HG02588 (cell line): Measurements from ENCODE around the gene LRRIQ3.
"Not testable (repeated sequence)": the region's sequence is repeated elsewhere in the genome, so short reads cannot be mapped to it uniquely, and the experiment has no call there.

Source experiments
- ATAC-seq: cut with Tn5 transposase; IDR thresholded peaks from one replicate; pipeline ENCODE4 v1.9.1; 2021; ENCODE audit warnings: mild to moderate bottlenecking, moderate library complexity; ENCODE audit not compliant: unreplicated experiment

LRRIQ3 gene

GRCh38 chr1:74197657-74198552, at the start of gene LRRIQ3, which contains the start of gene FPGT:
Gene LRRIQ3, minus strand, starts transcription at chr1:74198176. Its CDS starts 14,492 bp downstream, at chr1:74183684.
Gene FPGT, plus strand, starts transcription at chr1:74198242. Its CDS starts 37 bp downstream, at chr1:74198279.
- peak; percentile 96 for ATAC-seq

GRCh38 chr1:74246315-74246714, 48.3 kb upstream of the LRRIQ3 start:
- no peak for ATAC-seq

- no peak for ATAC-seq
Measured at GRCh38 chr1:74245168-74245772, 47.3 kb upstream of the LRRIQ3 start.

GRCh38 chr1:74237787-74238186, 39.8 kb upstream of the LRRIQ3 start:
- no peak for ATAC-seq

GRCh38 chr1:74237035-74237434, 39.1 kb upstream of the LRRIQ3 start:
- no peak for ATAC-seq

GRCh38 chr1:74236440-74236839, 38.5 kb upstream of the LRRIQ3 start:
- ATAC-seq: no peak

GRCh38 chr1:74235153-74235552, 37.2 kb upstream of the LRRIQ3 start, which contains the start of gene TNNI3K:
Gene TNNI3K, plus strand, starts transcription at chr1:74235387. Its CDS starts 65 bp downstream, at chr1:74235452.
- ATAC-seq: no peak

GRCh38 chr1:74223453-74223852, 25.5 kb upstream of the LRRIQ3 start:
- ATAC-seq: no peak

- no peak for ATAC-seq
Measured at GRCh38 chr1:74222701-74223100, 24.7 kb upstream of the LRRIQ3 start.

- no peak for ATAC-seq
Measured at GRCh38 chr1:74215229-74215628, 17.3 kb upstream of the LRRIQ3 start.

GRCh38 chr1:74205266-74205665, 7.3 kb upstream of the LRRIQ3 start:
- no peak for ATAC-seq

GRCh38 chr1:74199504-74199903, 1.5 kb upstream of the LRRIQ3 start:
- no peak for ATAC-seq

- ATAC-seq: no peak
Measured at GRCh38 chr1:74197255-74197654, 721 bp downstream of the LRRIQ3 start.

- no peak for ATAC-seq
Measured at GRCh38 chr1:74195339-74195738, 2.6 kb downstream of the LRRIQ3 start.

- no peak for ATAC-seq
Measured at GRCh38 chr1:74193908-74194307, 4.1 kb downstream of the LRRIQ3 start.

- no peak for ATAC-seq
Measured at GRCh38 chr1:74180490-74180889, 17.5 kb downstream of the LRRIQ3 start.

GRCh38 chr1:74174423-74174822, 23.6 kb downstream of the LRRIQ3 start:
- not testable (repeated sequence) for ATAC-seq

- ATAC-seq: no peak
Measured at GRCh38 chr1:74162333-74162732, 35.6 kb downstream of the LRRIQ3 start.

- ATAC-seq: no peak
Measured at GRCh38 chr1:74161497-74161896, 36.5 kb downstream of the LRRIQ3 start.

GRCh38 chr1:74160046-74160445, 37.9 kb downstream of the LRRIQ3 start:
- no peak for ATAC-seq

GRCh38 chr1:74145086-74145485, 52.9 kb downstream of the LRRIQ3 start:
- ATAC-seq: no peak

GRCh38 chr1:74117370-74117769, 80.6 kb downstream of the LRRIQ3 start:
- ATAC-seq: not testable (repeated sequence)
